A673 (cell line): ENCODE results near the gene GRK1.

ENCODE experiments used
- EZH2 ChIP-seq: fragments of 200-600 bp; sonication (generic); IDR thresholded peaks from 2 replicates; pipeline ENCODE4 v1.6.1; 2017; ENCODE audit warnings: borderline replicate concordance, low read depth, mild to moderate bottlenecking, mixed read lengths, antibody characterized with exemption, low read length; ENCODE audit not compliant: poor library complexity, severe bottlenecking
- TF ChIP-seq, protein P1 (sequence below): fragments of 300-800, 200-600 bp; sonication (generic); conservative IDR thresholded peaks from 2 replicates; pipeline ENCODE4 v1.5.1; 2017; ENCODE audit warnings: low read depth, mild to moderate bottlenecking, antibody characterized with exemption, low read length, moderate library complexity, mixed read lengths

DNA sequence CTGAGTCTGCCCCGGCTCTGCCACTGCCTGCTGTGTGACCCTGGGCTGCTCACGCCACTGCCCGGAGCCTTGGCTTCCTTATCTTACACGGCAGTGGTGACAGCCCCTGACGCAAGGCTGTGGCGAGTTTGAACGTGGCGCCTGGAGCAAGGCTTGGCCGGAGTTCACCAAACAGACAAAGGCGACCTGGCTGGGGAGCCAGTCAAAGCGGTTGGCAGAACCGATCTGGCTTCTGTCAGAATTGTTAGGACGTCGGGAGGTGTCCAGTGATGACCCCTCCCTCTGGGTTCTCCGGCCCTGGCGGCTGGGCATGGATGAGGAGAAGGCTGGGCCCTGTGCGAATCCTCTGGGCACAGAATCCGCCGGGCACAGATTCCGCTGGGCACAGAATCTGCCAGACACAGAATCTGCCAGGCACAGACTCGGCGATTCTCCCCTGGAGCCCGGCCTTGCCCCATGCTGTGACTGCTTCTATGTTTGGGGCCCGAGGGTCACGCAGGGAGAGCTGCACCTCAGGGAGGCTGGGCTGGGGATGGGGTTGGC is 80.3 kb downstream of the GRK1 start:
- TF ChIP-seq, protein P1, sequence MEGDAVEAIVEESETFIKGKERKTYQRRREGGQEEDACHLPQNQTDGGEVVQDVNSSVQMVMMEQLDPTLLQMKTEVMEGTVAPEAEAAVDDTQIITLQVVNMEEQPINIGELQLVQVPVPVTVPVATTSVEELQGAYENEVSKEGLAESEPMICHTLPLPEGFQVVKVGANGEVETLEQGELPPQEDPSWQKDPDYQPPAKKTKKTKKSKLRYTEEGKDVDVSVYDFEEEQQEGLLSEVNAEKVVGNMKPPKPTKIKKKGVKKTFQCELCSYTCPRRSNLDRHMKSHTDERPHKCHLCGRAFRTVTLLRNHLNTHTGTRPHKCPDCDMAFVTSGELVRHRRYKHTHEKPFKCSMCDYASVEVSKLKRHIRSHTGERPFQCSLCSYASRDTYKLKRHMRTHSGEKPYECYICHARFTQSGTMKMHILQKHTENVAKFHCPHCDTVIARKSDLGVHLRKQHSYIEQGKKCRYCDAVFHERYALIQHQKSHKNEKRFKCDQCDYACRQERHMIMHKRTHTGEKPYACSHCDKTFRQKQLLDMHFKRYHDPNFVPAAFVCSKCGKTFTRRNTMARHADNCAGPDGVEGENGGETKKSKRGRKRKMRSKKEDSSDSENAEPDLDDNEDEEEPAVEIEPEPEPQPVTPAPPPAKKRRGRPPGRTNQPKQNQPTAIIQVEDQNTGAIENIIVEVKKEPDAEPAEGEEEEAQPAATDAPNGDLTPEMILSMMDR: no peak
- no peak for TF ChIP-seq EZH2
